ENCODE data around the gene SLC39A13. TPM values are rescaled to one million over a fixed set of nuclear protein-coding genes. Genes with fewer than 3 reads are reported as not detected.

Gene SLC39A13
- total RNA-seq, 2 experiments from 2014 or later, result 17.7 to 18.0 TPM

DNA sequence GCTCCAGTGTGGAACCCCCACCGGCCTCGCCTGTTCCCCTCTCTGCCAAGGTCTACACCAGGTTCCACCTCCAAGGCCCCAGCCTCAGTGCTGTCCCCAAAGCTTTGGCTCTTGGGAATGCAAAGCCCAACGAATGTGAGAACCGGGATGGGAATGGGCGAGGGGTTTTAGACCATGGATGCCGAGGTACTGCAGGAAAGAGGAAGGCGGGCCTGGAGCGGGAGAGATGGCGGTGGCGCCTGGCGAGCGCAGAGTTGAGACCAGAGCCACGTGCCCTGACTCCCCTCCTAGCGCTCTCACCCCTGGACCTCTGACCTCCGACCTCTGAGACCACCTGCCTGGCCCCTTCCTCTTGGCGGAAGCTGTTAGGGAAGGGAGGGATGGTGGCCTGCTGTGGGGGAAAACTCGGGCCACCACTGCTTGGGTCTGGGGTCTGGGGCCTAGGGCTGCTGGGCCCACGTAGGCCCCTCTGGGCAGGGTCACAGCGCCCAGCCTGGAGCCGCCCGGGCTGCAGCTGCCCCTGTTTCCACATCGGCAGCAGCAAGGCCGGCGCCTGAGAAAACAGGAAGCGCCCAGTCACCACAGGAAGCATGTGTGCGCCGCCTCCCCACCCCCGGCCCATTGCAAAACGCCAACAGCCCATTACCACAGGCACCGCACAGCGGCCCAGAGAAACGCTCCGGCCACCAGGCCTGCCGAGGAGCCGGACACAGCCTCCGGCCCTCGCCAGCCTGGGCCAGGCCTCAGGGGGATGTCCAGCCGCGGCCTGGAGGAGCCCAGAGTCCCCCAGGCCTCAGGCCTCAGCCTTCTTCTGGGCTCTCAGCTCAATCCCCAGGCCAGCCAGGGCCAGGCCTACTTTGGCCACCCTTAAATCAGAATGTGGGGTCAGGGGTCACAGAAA, 13.8 kb upstream of the SLC39A13 start:
- Mint-ChIP-seq H3K36me3 (no peaks in the 10 kb centered on the region), H3K4me1 (ENCODE audit: low read depth) (peaks cover 23% of the 10 kb centered on the region), H3K9me3 (no peaks in the 10 kb centered on the region), H3K4me3 (peak overlapping the region; percentile 52), H3K27me3 (no peaks in the 10 kb centered on the region), H3K27ac (peak overlapping the region; percentile 82)
- ChIA-PET POLR2A (interaction anchor here (0.6 to 1.4 kb wide), 3 partner anchors 58 to 373 kb away, joined by 3 read pairs; partner anchors contain the start of gene FNBP4), CTCF (interaction anchor here (0.7 to 3.3 kb wide), 2 partner anchors 18 to 20 kb away, joined by 3 to 20 read pairs; no protein-coding TSS in a partner anchor)
- DNase-seq, result peak; percentile 76
- intact Hi-C loops (cut with micrococcal nuclease), result loop anchor here (1.0 kb wide), 1 partner anchor 14 kb away; the partner anchor contains the start of gene SLC39A13

DNA sequence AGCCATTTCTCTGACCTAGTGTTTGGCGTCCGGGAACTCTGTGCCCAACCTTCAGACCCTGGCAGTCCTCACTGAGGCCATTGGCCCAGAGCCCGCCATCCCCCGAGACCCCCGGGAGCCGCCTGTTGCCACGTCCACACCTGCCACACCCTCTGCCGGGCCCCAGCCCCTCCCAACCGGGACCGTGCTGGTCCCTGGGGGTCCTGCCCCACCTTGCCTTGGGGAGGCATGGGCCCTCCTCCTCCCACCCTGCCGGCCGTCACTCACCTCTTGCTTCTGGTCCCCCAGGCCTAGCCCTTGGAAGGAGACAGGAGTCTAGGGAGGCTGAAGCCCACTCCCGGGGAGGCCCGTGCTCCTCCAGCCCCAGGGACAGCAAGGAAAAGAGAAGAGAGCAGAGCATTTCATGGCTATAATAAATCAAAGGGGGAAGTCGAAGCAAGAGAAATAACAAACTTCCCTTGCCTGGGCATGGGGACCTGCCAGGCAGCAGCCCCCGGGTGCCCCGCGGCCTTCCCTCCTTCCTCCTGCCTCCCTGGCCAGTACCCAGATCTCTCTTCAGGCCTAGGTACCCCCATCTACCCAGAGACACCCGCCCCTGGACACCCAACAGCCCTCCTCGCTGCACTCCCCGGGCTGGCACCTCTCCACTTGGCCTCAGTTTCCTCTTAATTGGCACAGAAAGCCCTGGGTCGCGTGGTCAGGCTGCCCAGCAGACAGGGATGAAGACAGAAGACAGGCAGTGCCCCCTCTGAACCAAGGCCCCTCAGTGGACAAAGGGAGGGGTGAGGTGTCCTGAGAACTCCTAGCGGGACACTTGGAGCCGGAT, 13.0 kb upstream of the SLC39A13 start:
- no peaks in the 10 kb centered on the region for H3K9me3 Mint-ChIP-seq
- DNase-seq, result no peak
- H3K27me3 Mint-ChIP-seq, result no peaks in the 10 kb centered on the region
- no peak overlapping the region for H3K4me3 Mint-ChIP-seq
- intact Hi-C loops (cut with micrococcal nuclease), result no loop called here
- H3K4me1 Mint-ChIP-seq (ENCODE audit: low read depth), result peaks cover 22% of the 10 kb centered on the region
- POLR2A ChIA-PET, result interaction anchor here (0.6 kb wide), 2 partner anchors 59 to 169 kb away, joined by 3 read pairs; no protein-coding TSS in a partner anchor
- peak overlapping the region; percentile 82 for H3K27ac Mint-ChIP-seq
- CTCF ChIA-PET, result interaction anchor here (0.7 kb wide), 1 partner anchor 17 kb away, joined by 3 read pairs; no protein-coding TSS in a partner anchor
- no peaks in the 10 kb centered on the region for H3K36me3 Mint-ChIP-seq

DNA sequence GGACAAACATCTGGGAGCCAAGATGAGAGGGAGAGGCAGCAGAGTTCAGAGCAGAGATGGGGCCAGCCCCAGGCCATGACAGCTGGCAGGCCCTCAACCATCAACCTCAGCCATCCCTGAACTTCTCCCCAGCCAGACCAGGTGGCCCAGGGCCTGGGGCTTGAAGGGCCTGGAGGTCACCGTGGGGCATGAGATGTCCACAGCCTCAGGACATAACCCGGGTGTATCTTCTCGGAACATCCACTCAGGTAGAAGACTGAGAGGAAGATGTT, 12.4 kb upstream of the SLC39A13 start:
- Mint-ChIP-seq H3K36me3 (no peaks in the 10 kb centered on the region), H3K4me3 (no peak overlapping the region), H3K27me3 (no peaks in the 10 kb centered on the region), H3K4me1 (ENCODE audit: low read depth) (peaks cover 25% of the 10 kb centered on the region), H3K27ac (peak overlapping the region; percentile 82), H3K9me3 (no peaks in the 10 kb centered on the region)
- intact Hi-C loops (cut with micrococcal nuclease), result no loop called here
- ChIA-PET CTCF (no interaction called here), POLR2A (no interaction called here)
- DNase-seq, result no peak

- no peak overlapping the region for H3K27ac Mint-ChIP-seq
- no peaks in the 10 kb centered on the region for H3K9me3 Mint-ChIP-seq
- H3K4me1 Mint-ChIP-seq (ENCODE audit: low read depth), result peaks cover 25% of the 10 kb centered on the region
- POLR2A ChIA-PET, result no interaction called here
- intact Hi-C loops (cut with micrococcal nuclease), result no loop called here
- no peak overlapping the region for H3K4me3 Mint-ChIP-seq
- no peaks in the 10 kb centered on the region for H3K36me3 Mint-ChIP-seq
- DNase-seq, result no peak
- CTCF ChIA-PET, result interaction anchor here (0.8 to 6.6 kb wide), 3 partner anchors 10 to 25 kb away, joined by 3 to 43 read pairs (median 3); no protein-coding TSS in a partner anchor
- H3K27me3 Mint-ChIP-seq, result no peaks in the 10 kb centered on the region
Observed at GRCh38 chr11:47398011-47398410, 10.4 kb upstream of the SLC39A13 start.

GRCh38 chr11:47398551-47398950, 9.8 kb upstream of the SLC39A13 start:
- no peak for DNase-seq
- CTCF ChIA-PET, result interaction anchor here (1.8 to 6.6 kb wide), 2 partner anchors 14 to 25 kb away, joined by 4 to 43 read pairs; no protein-coding TSS in a partner anchor
- H3K27ac Mint-ChIP-seq, result no peak overlapping the region
- POLR2A ChIA-PET, result no interaction called here
- intact Hi-C loops (cut with micrococcal nuclease), result no loop called here
- peaks cover 25% of the 10 kb centered on the region for H3K4me1 Mint-ChIP-seq (ENCODE audit: low read depth)
- no peaks in the 10 kb centered on the region for H3K27me3 Mint-ChIP-seq
- no peak overlapping the region for H3K4me3 Mint-ChIP-seq
- no peaks in the 10 kb centered on the region for H3K36me3 Mint-ChIP-seq
- no peaks in the 10 kb centered on the region for H3K9me3 Mint-ChIP-seq

DNA sequence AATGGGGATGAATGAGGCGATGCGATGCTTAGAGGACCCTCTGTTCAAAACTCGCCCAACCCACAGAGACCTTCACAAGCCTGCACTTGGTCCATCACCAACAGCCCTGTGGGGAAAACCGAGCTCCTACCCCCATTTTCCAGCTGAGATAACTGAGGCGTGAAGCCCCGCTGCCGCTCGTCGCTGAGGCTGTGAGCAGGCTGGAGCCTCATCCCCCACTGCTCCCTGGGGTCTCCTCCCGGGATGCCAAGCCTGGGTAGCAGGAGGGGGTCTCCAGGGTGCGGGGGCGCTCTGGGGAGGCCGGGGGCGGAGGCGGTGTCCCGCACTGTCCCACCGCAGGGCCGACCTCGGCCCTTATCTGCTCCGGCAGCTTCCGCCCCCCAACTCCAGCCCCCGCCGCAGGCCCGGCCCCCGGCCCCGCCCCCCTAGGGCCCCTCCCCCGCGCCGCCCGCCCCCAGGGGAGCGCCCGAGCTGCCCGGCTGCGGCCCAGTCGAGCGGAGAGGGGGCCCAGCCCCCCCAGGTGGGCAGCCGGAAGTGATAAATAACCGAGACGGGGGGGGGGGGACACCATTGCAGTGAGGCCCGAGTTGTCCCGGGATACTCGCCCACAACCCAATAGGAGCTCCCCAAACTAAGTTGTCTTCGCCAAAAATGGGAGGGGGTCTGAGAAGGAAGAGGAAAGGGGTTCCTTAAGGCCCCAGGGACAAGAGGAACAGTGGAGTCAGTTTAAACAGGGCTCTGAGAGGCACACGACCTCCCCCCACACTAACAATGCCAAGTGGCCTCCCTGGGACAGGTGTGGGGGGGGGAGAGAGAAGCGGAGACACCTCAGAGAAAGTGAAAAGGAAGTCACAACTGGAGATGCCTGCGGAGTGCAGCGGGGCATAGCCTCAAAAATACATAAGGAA, 8.3 kb upstream of the SLC39A13 start:
- Mint-ChIP-seq H3K27ac (peak overlapping the region; percentile 77), H3K4me3 (peak overlapping the region; percentile 73), H3K4me1 (ENCODE audit: low read depth) (peaks cover 13% of the 10 kb centered on the region), H3K36me3 (no peaks in the 10 kb centered on the region), H3K9me3 (no peaks in the 10 kb centered on the region), H3K27me3 (no peaks in the 10 kb centered on the region)
- ChIA-PET POLR2A (interaction anchor here (0.9 to 1.5 kb wide), 2 partner anchors 9 to 27 kb away, joined by 4 read pairs; partner anchors contain the start of gene PSMC3), CTCF (interaction anchor here (0.7 to 6.6 kb wide), 5 partner anchors 10 to 315 kb away, joined by 3 to 43 read pairs (median 3); partner anchors contain the start of gene AGBL2)
- intact Hi-C loops (cut with micrococcal nuclease), result no loop called here
- peak; percentile 51 for DNase-seq

- H3K27me3 Mint-ChIP-seq, result no peaks in the 10 kb centered on the region
- no peaks in the 10 kb centered on the region for H3K9me3 Mint-ChIP-seq
- no peak for DNase-seq
- ChIA-PET CTCF (interaction anchor here (0.7 to 6.6 kb wide), 3 partner anchors 10 to 223 kb away, joined by 3 to 43 read pairs (median 3); no protein-coding TSS in a partner anchor), POLR2A (no interaction called here)
- peaks cover 8% of the 10 kb centered on the region for H3K4me1 Mint-ChIP-seq (ENCODE audit: low read depth)
- peak overlapping the region; percentile 73 for H3K4me3 Mint-ChIP-seq
- peak overlapping the region; percentile 77 for H3K27ac Mint-ChIP-seq
- intact Hi-C loops (cut with micrococcal nuclease), result no loop called here
- no peaks in the 10 kb centered on the region for H3K36me3 Mint-ChIP-seq
Observed at GRCh38 chr11:47400768-47401279, 7.6 kb upstream of the SLC39A13 start.

GRCh38 chr11:47403135-47403534, 5.3 kb upstream of the SLC39A13 start:
- Mint-ChIP-seq H3K9me3 (no peaks in the 10 kb centered on the region), H3K36me3 (no peaks in the 10 kb centered on the region), H3K27me3 (no peaks in the 10 kb centered on the region), H3K4me1 (ENCODE audit: low read depth) (peaks cover 19% of the 10 kb centered on the region), H3K27ac (no peak overlapping the region), H3K4me3 (no peak overlapping the region)
- ChIA-PET POLR2A (no interaction called here), CTCF (interaction anchor here (1.5 to 6.6 kb wide), 2 partner anchors 9 to 30 kb away, joined by 8 to 43 read pairs; no protein-coding TSS in a partner anchor)
- intact Hi-C loops (cut with micrococcal nuclease), result no loop called here
- no peak for DNase-seq

- Mint-ChIP-seq H3K4me1 (ENCODE audit: low read depth) (peaks cover 19% of the 10 kb centered on the region), H3K27me3 (no peaks in the 10 kb centered on the region), H3K9me3 (no peaks in the 10 kb centered on the region), H3K4me3 (no peak overlapping the region), H3K36me3 (no peaks in the 10 kb centered on the region), H3K27ac (no peak overlapping the region)
- intact Hi-C loops (cut with micrococcal nuclease), result no loop called here
- no peak for DNase-seq
- ChIA-PET POLR2A (no interaction called here), CTCF (interaction anchor here (1.5 to 6.6 kb wide), 2 partner anchors 9 to 30 kb away, joined by 8 to 43 read pairs; no protein-coding TSS in a partner anchor)
Observed at GRCh38 chr11:47403571-47403970, 4.8 kb upstream of the SLC39A13 start.

DNA sequence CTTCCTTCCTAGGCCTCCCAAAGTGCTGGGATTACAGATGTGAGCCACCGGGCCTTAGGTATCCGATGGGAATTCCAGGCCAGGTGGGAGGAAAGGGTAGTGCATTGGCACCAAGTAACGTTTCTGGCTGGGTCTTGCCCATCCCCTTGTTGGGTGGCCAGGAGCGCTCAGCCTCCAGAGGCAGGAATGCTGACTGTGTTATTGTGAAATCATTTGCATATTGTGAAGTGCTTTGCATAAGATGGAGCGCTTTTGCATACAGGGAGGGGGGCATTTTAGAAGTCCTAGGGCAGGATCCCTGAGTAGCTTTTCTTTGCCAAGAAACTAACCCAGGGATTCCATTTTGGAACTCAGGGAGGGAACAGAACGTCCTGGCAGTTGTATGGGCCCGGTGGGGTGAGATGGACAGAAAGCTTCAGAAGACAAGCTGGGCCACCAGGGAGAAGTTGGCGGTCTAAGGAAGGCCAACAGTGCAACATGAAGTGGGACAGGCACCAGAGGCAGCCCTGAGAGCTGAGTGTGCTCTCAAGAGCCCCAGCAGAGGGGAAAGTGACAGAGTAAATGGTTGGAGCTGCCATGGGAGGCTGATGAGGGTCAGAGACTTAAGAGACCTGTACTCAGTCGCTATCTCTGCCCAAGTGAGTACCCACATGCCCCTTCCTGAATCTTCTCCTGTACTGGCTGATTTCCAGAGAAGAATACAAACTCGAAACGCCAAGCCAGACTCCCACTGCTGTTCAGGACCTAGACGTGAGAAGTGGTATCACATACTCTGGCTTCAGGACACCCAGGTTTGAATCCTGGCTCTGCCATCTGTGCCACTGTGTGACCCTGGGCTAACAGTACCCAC, 1.3 kb upstream of the SLC39A13 start:
- H3K27me3 Mint-ChIP-seq, result no peaks in the 10 kb centered on the region
- peak overlapping the region; percentile 86 for H3K4me3 Mint-ChIP-seq
- intact Hi-C loops (cut with micrococcal nuclease), result no loop called here
- no peaks in the 10 kb centered on the region for H3K36me3 Mint-ChIP-seq
- H3K4me1 Mint-ChIP-seq (ENCODE audit: low read depth), result peaks cover 17% of the 10 kb centered on the region
- ChIA-PET CTCF (interaction anchor here (1.1 to 7.0 kb wide), 3 partner anchors 10 to 255 kb away, joined by 3 to 121 read pairs (median 3); no protein-coding TSS in a partner anchor), POLR2A (interaction anchor here (0.5 kb wide), 1 partner anchor 88 kb away, joined by 4 read pairs; no protein-coding TSS in a partner anchor)
- no peaks in the 10 kb centered on the region for H3K9me3 Mint-ChIP-seq
- no peak for DNase-seq
- H3K27ac Mint-ChIP-seq, result peak overlapping the region; percentile 95
